A673 (cell line): ENCODE measurements around the gene DOCK1. TPM values are rescaled to one million over a fixed set of nuclear protein-coding genes. Genes with fewer than 3 reads are reported as not detected.

Experiments
- BruUV-seq: library from RNA; stranded (reverse); fragments of 400-500 nt; replicated peaks from 2 replicates; lab custom pipeline; 2021; lab: Mats Ljungman, UMichigan
- CTCF ChIA-PET: fragments of 300-600 bp; sonication (Branson Sonifier 250); formaldehyde crosslinking; loops from one replicate; lab custom pipeline; 2022; ENCODE audit warnings: antibody characterized with exemption; lab: Charles Lee
- POLR2A ChIA-PET: fragments of 300-600 bp; sonication (Branson Sonifier 250); formaldehyde crosslinking; loops from one replicate; lab custom pipeline; 2022; ENCODE audit warnings: antibody characterized with exemption; ENCODE audit not compliant: low non-redundant PET; lab: Charles Lee
- DNase-seq: peaks from one replicate; pipeline ENCODE4 v3.0.0-alpha.2; 2015; ENCODE audit warnings: low spot score
- H3K27ac ChIP-seq: fragments of 200-600 bp; sonication (generic); 2 replicates; pipeline ENCODE4 v1.5.1; 2016; ENCODE audit warnings: mixed run types, low read depth, mild to moderate bottlenecking, mixed read lengths, antibody characterized with exemption, low read length; ENCODE audit not compliant: poor library complexity, severe bottlenecking
- H3K27me3 ChIP-seq: fragments of 200-600 bp; sonication (generic); replicated peaks from 2 replicates; pipeline ENCODE4 v1.6.1; 2017; ENCODE audit warnings: mixed run types, low read depth, mild to moderate bottlenecking, mixed read lengths, antibody characterized with exemption, low read length; ENCODE audit not compliant: insufficient read depth, poor library complexity
- H3K36me3 ChIP-seq: fragments of 200-600 bp; sonication (generic); 2 replicates; pipeline ENCODE4 v1.6.1; 2016; ENCODE audit warnings: mixed run types, mild to moderate bottlenecking, mixed read lengths, antibody characterized with exemption, low read length; ENCODE audit not compliant: insufficient read depth, poor library complexity, severe bottlenecking
- H3K4me1 ChIP-seq: fragments of 200-600 bp; sonication (generic); 2 replicates; pipeline ENCODE4 v1.6.1; 2017; ENCODE audit warnings: mixed run types, mild to moderate bottlenecking, mixed read lengths, antibody characterized with exemption, low read length; ENCODE audit not compliant: insufficient read depth, poor library complexity, severe bottlenecking
- H3K4me3 ChIP-seq: fragments of 200-600 bp; sonication (generic); 2 replicates; pipeline ENCODE4 v1.5.1; 2016; ENCODE audit warnings: low read depth, mixed run types, mild to moderate bottlenecking, mixed read lengths, low read length; ENCODE audit not compliant: poor library complexity, severe bottlenecking
- H3K9me3 ChIP-seq: fragments of 200-600 bp; sonication (generic); 2 replicates; pipeline ENCODE4 v1.6.1; 2016; ENCODE audit warnings: mixed run types, low read depth, mild to moderate bottlenecking, mixed read lengths, antibody characterized with exemption, low read length; ENCODE audit not compliant: poor library complexity, severe bottlenecking
- CTCF ChIP-seq: fragments of 300-800, 200-600 bp; sonication (generic); conservative IDR thresholded peaks from 2 replicates; pipeline ENCODE4 v1.5.1; 2017; ENCODE audit warnings: low read depth, mild to moderate bottlenecking, antibody characterized with exemption, low read length, moderate library complexity, mixed read lengths
- EZH2 ChIP-seq: fragments of 200-600 bp; sonication (generic); IDR thresholded peaks from 2 replicates; pipeline ENCODE4 v1.6.1; 2017; ENCODE audit warnings: borderline replicate concordance, low read depth, mild to moderate bottlenecking, mixed read lengths, antibody characterized with exemption, low read length; ENCODE audit not compliant: poor library complexity, severe bottlenecking
- intact Hi-C: fragments of 100-400 bp; cut with micrococcal nuclease; formaldehyde crosslinking; loops from one replicate; pipeline ENCODE4 v1.10.0; 2022; ENCODE audit not compliant: unreplicated experiment
- total RNA-seq: library from RNA; stranded (reverse); gene quantifications from 2 replicates; pipeline ENCODE4 v1.2.3, GENCODE V29; 2021

Gene DOCK1
- total RNA-seq, 1 experiment from 2014 or later, result 30.7 TPM

- POLR2A ChIA-PET, result interaction anchor here (0.7 kb wide), 1 partner anchor 13 kb away, joined by 3 read pairs; no protein-coding TSS in a partner anchor
- H3K36me3 ChIP-seq, result no peaks in the 10 kb centered on the region
- H3K9me3 ChIP-seq, result no peaks in the 10 kb centered on the region
- no TSS peak for BruUV-seq
- intact Hi-C loops, result loop anchor here (2.0 kb wide), 1 partner anchor 333 kb away; no protein-coding TSS in a partner anchor
- DNase-seq, result peak; percentile 71
- TF ChIP-seq EZH2, result no peak
- peak; percentile 87 for TF ChIP-seq CTCF
- H3K4me3 ChIP-seq, result no peak overlapping the region
- H3K27me3 ChIP-seq, result no peaks in the 10 kb centered on the region
- CTCF ChIA-PET, result interaction anchor here (0.5 to 1.0 kb wide), 5 partner anchors 11 to 610 kb away, joined by 3 to 7 read pairs (median 3); no protein-coding TSS in a partner anchor
- no peak overlapping the region for H3K27ac ChIP-seq
- H3K4me1 ChIP-seq, result no peaks in the 10 kb centered on the region
These were observed 338.5 kb downstream of the DOCK1 start for GRCh38 chr10:127243490-127244272.

- DNase-seq, result no peak
- intact Hi-C loops, result no loop called here
- H3K9me3 ChIP-seq, result no peaks in the 10 kb centered on the region
- no TSS peak for BruUV-seq
- no peaks in the 10 kb centered on the region for H3K36me3 ChIP-seq
- TF ChIP-seq EZH2, result no peak
- no peak for TF ChIP-seq CTCF
- H3K27me3 ChIP-seq, result no peaks in the 10 kb centered on the region
- no peak overlapping the region for H3K27ac ChIP-seq
- H3K4me3 ChIP-seq, result no peak overlapping the region
- no peaks in the 10 kb centered on the region for H3K4me1 ChIP-seq
- ChIA-PET CTCF (no interaction called here), POLR2A (no interaction called here)
These were observed 340.2 kb downstream of the DOCK1 start for GRCh38 chr10:127245456-127245855.

DNA sequence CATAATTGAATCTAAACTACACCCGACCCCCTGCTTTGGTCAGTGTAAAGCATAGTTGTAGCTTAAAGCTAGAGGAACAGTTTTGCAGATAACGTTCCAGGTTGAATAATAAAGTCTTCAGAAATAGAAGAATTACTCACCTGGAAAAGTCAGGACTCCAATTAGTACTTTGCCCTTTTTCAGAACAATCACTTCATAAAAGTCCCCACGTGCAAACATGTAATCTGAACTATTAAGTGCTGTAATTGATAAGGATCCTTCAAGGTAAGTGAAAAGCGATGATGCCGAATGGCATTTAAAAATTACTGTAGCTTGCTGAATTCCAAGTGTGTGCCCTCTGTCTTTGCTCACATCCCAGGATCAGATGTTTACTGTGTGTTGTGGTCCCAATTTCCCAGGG, 344.8 kb downstream of the DOCK1 start:
- Histone ChIP-seq H3K4me1 (no peaks in the 10 kb centered on the region), H3K4me3 (no peak overlapping the region), H3K27ac (no peak overlapping the region), H3K36me3 (no peaks in the 10 kb centered on the region), H3K27me3 (no peaks in the 10 kb centered on the region), H3K9me3 (no peaks in the 10 kb centered on the region)
- POLR2A ChIA-PET, result no interaction called here
- DNase-seq, result no peak
- CTCF ChIA-PET, result no interaction called here
- TF ChIP-seq EZH2, result no peak
- TF ChIP-seq CTCF, result no peak
- BruUV-seq, result no TSS peak
- intact Hi-C loops, result no loop called here
